ENCODE data around the gene KIRREL3.

KIRREL3 gene

GRCh38 chr11:126949066-126949891 is 51.3 kb downstream of the KIRREL3 start:
- no peak for DNase-seq

DNA sequence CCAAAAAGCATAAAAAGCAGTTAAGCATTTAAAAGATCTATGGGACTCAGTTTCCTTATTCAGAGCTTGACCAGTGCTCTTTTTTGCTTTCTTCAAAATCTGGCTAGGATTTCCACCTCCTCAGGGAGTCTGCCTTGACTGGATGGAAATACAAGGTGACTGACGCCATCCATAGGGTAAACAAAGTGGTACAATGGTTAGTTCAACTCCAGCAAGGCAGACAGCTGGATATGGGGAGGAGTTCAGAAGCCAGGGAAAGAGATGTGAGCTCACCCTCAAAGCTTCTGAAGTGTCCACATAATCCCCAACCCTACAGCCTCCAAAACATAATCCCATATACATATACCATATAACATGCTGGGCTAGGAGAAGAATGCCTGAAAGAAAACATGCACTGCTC is 52.0 kb downstream of the KIRREL3 start:
- no peak for DNase-seq

DNA sequence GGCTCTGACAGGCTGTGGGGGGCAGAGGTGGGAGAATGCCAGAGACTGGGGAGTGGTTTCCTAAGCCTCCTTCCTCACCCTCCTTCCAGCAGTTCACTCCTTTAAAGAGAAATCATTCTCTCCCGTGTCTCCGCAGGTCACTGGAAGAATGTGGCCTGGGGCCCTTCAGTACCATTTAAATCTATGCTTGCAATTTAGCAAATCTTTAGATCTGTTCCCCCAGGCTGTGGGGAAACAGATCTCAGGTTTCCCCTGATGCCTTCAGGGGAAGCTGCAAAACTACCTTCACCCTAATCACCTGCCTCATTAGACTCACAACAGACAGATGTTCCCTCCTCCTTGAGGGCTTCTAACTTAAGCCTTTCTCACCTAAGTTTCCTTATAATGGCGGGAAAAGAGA is 55.3 kb downstream of the KIRREL3 start:
- no peak for DNase-seq

DNA sequence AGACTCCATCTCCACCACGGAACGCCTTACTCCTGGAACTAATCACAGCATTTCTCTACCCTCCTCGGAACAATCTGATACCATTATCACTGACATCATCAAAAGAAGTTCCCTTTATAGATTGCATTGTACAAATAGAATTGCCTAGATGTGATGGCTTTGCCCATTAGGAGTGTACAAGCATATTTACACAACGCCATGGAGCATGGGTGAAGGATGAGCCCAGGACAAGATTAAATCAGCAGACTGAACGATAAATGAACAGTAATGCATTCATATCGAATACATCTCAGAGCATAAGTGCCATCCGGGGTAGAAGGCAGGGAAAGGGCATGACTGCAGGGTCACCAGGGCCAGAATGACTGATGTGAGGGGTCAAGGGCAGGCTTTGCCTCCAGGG is 57.3 kb downstream of the KIRREL3 start:
- no peak for DNase-seq

- no peak for DNase-seq
These were observed 58.4 kb downstream of the KIRREL3 start for GRCh38 chr11:126942146-126942545.

- no peak for DNase-seq
These were observed 61.0 kb downstream of the KIRREL3 start for GRCh38 chr11:126939552-126939951.

- DNase-seq = no peak
These were observed 61.9 kb downstream of the KIRREL3 start for GRCh38 chr11:126938718-126939117.

- peak; percentile 95 for DNase-seq
These were observed 70.3 kb downstream of the KIRREL3 start for GRCh38 chr11:126930091-126930841.

DNA sequence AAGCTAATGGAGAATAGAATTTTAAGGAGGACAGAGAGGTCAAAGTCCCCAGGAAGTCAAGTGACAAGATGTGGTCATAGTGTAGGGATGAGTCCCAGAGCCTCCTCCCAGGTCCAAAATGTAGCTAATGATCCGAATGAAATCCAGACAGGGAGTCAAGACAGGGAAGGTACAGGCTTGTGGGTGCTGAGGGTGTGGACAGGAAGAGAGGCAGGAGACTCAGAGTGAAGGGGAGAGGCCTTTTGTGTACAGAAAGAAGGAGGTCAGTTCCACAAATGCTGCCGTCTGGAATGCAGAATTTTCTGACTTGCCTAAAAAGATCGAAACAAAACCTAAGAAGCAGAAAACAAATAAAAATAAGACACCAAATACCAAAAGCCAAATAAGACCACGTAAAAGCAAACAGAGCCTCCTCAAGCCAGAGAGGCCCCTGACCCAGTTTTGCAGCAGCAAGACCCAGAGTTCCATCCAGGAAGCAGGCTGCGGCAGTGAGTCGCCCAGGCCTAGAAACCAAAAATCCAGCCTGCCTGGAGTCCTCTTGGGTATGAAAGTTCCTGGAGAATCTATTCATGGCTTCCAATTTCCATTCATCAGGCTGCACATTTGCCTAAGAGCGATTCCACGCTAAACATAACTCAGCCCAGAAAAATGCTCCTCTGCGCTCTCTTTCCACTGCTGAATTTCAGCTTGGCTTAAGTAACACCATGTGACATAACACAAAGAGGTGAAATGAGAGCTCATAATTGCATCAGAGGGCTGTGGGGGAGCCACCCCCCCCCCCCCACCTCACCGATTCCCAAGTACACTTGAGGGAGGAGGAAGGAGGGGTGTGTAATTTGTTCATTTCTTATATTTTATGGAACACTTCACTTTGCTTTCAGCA is 71.2 kb downstream of the KIRREL3 start:
- DNase-seq = peak; percentile 95

- DNase-seq = no peak
These were observed 72.9 kb downstream of the KIRREL3 start for GRCh38 chr11:126927623-126928022.

DNA sequence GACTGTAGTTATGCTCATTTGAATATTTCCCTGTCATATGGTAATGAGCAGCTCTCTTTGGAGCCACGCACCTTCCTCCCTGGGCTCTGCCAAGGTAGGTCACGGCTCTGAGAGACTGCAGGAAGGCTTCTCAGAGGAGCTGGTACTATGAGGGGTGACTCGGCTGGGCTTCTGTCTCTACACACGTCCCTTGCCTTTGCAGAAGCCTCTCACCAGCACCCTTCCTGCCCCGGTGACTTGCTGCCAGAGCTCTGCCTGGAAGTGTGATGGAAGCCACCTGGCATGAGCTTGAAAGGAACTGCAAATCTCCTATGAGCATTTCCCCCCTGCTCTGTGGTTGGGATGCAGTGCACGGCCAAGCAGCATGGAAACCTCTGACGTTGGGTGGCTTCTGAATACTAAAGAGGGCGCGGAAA is 74.2 kb downstream of the KIRREL3 start:
- no peak for DNase-seq

GRCh38 chr11:126925321-126926093 is 75.1 kb downstream of the KIRREL3 start:
- DNase-seq = no peak

DNA sequence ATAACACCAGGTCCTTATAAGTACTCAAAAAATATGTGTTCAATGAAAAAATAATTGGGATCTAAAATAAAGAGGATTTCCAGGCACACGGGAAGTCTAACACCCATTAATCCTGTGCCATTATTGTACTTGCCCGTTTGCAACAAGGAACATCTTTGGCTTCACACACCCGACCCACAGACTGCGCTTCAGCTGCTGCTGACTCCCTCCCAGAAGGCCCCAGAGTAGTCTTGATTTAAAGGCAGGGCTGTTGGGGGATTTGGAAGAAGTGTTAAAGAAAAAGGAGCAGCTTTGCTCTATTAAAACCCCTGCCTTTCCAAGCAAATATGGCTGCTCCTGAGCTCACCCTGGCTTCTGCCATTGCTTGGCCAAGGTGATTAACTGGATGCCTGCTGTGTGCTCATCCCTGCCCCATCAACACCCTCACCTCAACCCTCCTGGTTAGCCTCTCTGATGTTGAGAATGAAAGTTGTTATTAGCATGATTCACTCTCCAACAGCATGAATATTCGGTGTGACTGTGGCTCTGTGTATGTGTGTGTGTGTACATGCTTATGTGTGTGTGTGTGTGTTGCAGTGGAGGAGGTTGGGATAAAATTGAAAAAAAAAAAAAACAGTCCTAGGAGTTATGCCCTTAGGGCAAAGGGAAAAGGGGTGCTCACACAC is 76.1 kb downstream of the KIRREL3 start:
- DNase-seq = no peak

GRCh38 chr11:126920833-126921232 is 79.7 kb downstream of the KIRREL3 start:
- DNase-seq = no peak

DNA sequence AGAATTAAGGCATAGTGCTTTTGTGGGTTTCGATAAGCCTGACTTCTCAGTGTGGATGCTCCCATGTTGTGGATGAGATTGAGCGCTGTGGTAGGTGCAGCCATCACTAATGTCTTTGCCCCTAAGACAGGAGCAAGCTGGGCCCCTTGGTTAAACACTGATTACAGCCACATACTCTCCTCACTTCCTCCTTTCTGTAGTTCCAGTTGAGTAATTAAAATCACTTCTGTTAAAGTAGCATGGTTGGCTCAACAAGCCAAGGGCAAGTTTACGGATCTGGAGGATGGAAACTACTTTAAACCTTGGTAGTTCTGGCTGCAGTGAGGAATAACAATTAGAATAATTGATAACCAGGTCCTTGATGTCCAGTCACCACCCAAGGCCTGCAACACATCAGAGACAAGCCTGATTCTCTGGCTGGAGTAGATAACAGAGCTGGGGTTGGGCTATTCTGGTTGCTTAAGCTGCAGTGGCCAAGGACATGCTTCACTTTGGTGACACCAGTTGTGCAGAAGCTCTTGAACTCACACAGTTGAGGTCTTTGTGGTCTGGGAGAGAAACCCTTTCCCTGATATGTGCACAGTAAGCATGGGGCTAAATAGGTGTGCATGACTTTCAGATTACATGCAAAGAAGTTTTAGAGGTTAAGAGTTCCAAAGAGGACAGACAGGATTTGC is 81.3 kb downstream of the KIRREL3 start:
- DNase-seq = no peak

DNA sequence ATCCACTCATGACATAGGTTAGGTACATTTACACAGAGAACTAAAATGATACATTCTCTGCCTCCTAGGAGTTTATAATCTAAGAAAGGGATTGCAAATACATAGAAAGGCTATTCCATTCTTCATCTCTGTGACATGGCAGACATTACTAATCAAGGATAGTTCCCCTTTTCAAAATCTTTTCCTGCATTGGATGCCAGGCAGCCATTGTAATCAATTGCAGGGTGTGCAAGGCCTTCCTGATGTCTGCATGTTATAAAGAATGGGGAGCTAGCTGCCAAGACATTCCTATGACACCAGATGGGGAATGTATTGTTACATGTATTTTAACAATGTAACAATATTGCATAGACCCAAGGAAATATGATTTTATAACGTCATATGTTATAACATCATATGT is 82.0 kb downstream of the KIRREL3 start:
- no peak for DNase-seq

DNA sequence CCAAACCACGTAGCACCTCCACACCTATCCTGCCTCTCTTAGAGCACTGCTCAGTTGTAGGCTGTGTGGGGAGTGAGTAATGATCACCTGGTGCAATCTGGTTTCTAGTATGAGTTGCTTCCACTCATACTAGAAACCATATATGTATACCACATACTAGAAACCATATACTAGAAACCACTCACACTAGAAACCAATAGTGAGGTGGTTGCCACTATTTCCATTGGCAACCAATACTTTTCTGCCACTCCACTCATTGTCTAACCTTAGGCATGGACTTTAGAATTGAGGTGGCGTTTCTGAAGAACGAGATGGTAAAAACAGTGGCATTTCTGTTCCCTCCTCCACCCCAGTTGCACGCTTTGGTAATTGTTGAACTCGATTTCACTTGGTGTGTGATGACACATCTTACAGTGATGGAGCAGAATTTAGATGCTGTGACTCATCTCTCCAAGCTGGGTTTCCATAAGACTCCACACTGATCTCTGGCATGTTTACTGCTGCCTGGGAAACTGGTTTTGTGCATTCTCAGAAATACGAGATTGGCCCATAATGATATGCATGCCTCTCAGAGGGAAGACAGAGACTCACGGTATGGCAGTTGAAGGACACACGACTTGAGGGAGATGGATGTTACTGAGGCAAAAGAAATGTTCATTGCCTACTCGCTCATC is 82.9 kb downstream of the KIRREL3 start:
- no peak for DNase-seq

DNA sequence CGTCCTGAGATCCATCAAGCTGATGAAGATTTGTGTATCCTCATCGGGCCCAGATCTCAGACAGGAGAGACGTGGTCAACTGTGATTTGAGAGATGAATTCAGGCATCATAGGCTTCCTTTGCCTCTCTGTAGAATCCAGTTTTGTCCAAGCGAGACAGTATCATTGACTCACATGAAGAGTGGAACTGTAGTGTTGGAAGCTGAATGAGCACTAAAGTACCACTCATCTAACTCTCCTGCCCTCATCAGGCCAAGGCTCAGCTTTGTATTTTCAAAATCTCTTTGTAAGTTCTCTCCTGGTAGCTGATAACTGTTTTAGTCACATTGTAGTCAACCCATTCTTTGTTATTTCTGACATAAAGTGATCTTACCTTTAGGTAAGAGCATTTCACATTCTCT is 85.1 kb downstream of the KIRREL3 start:
- DNase-seq = no peak

GRCh38 chr11:126914941-126915340 is 85.6 kb downstream of the KIRREL3 start:
- no peak for DNase-seq

- DNase-seq = no peak
These were observed 86.4 kb downstream of the KIRREL3 start for GRCh38 chr11:126914166-126914565.

GRCh38 chr11:126904520-126904919 is 96.0 kb downstream of the KIRREL3 start:
- no peak for DNase-seq
